Ramos (cell line): ENCODE measurements around the gene CASTOR2.
"Not testable (repeated sequence)": the region's sequence is repeated elsewhere in the genome, so short reads cannot be mapped to it uniquely, and the experiment has no call there.

Experiments used
- in situ Hi-C: fragments of 300-500 bp; cut with MboI; formaldehyde crosslinking; loops from one replicate; pipeline ENCODE4 v1.14.3; 2022; ENCODE audit warnings: low sequenced_read_pairs; ENCODE audit not compliant: unreplicated experiment

The CASTOR2 gene

GRCh38 chr7:74964511-74965119 is at the start of gene CASTOR2:
CASTOR2 (plus strand) TSS chr7:74964705; CDS start chr7:74964986, 281 bp downstream.
- in situ Hi-C loops: not testable (repeated sequence)

- in situ Hi-C loops: not testable (repeated sequence)
Measured at GRCh38 chr7:74922321-74922890, 42.1 kb upstream of the CASTOR2 start.

- in situ Hi-C loops: not testable (repeated sequence)
Measured at GRCh38 chr7:74923644-74924043, 40.9 kb upstream of the CASTOR2 start.

GRCh38 chr7:74926968-74927367 is 37.5 kb upstream of the CASTOR2 start:
- in situ Hi-C loops: not testable (repeated sequence)

- in situ Hi-C loops: not testable (repeated sequence)
Measured at GRCh38 chr7:74931563-74932328, 32.8 kb upstream of the CASTOR2 start.

GRCh38 chr7:74939429-74939828 is 25.1 kb upstream of the CASTOR2 start:
- in situ Hi-C loops: not testable (repeated sequence)

GRCh38 chr7:74941302-74942069 is 23.0 kb upstream of the CASTOR2 start:
- in situ Hi-C loops: not testable (repeated sequence)

GRCh38 chr7:74943923-74944322 is 20.6 kb upstream of the CASTOR2 start:
- in situ Hi-C loops: not testable (repeated sequence)

- in situ Hi-C loops: not testable (repeated sequence)
Measured at GRCh38 chr7:74947741-74948140, 16.8 kb upstream of the CASTOR2 start.

GRCh38 chr7:74953774-74954173 is 10.7 kb upstream of the CASTOR2 start:
- in situ Hi-C loops: not testable (repeated sequence)

- in situ Hi-C loops: not testable (repeated sequence)
Measured at GRCh38 chr7:74958328-74958727, 6.2 kb upstream of the CASTOR2 start.

- in situ Hi-C loops: not testable (repeated sequence)
Measured at GRCh38 chr7:74963704-74964510, 598 bp upstream of the CASTOR2 start.

GRCh38 chr7:74966208-74966854 is 1.8 kb downstream of the CASTOR2 start:
- in situ Hi-C loops: not testable (repeated sequence)

GRCh38 chr7:74966909-74967308 is 2.4 kb downstream of the CASTOR2 start:
- in situ Hi-C loops: not testable (repeated sequence)

GRCh38 chr7:74971431-74971830 is 6.9 kb downstream of the CASTOR2 start:
- in situ Hi-C loops: not testable (repeated sequence)

GRCh38 chr7:74972377-74972776 is 7.9 kb downstream of the CASTOR2 start:
- in situ Hi-C loops: not testable (repeated sequence)

- in situ Hi-C loops: not testable (repeated sequence)
Measured at GRCh38 chr7:74975959-74976358, 11.5 kb downstream of the CASTOR2 start.

GRCh38 chr7:74977523-74977922 is 13.0 kb downstream of the CASTOR2 start:
- in situ Hi-C loops: not testable (repeated sequence)

GRCh38 chr7:74988436-74988835 is 23.9 kb downstream of the CASTOR2 start:
- in situ Hi-C loops: not testable (repeated sequence)
